Coronary artery (tissue), 2 donors: ENCODE results near the gene CLEC1B.
"Not testable (repeated sequence)": the region's sequence is repeated elsewhere in the genome, so short reads cannot be mapped to it uniquely, and the experiment has no call there.

Experiments used
- DNase-seq: peaks from one replicate; pipeline ENCODE4 v3.0.0-alpha.2; 2017; ENCODE audit warnings: low spot score
- H3K27ac ChIP-seq, 2 donors: fragments of 200-600 bp; sonication (generic); one replicate each; pipeline ENCODE4 v1.5.1; 2016 to 2019
- H3K4me3 ChIP-seq: fragments of 200-600 bp; sonication (generic); 2 replicates; pipeline ENCODE4 v1.5.1; 2016; ENCODE audit warnings: mild to moderate bottlenecking, moderate library complexity
- CTCF ChIP-seq: fragments of 200-600 bp; sonication (generic); IDR thresholded peaks from one replicate; pipeline ENCODE4 v1.5.1; 2019; ENCODE audit warnings: antibody characterized with exemption

Gene CLEC1B

GRCh38 chr12:9975614-9976013 is 23.3 kb downstream of the CLEC1B start:
- DNase-seq = no peak
- TF ChIP-seq CTCF = no peak

GRCh38 chr12:9974731-9975130 is 24.2 kb downstream of the CLEC1B start:
- DNase-seq, H3K4me3 ChIP-seq, H3K27ac ChIP-seq: not testable (repeated sequence)

More at GRCh38 chr12:9975614-9976013, 23.3 kb downstream of the CLEC1B start:
- no peak overlapping the region for H3K27ac ChIP-seq
- no peak overlapping the region for H3K4me3 ChIP-seq

GRCh38 chr12:9973949-9974348 is 25.0 kb downstream of the CLEC1B start:
- no peak for TF ChIP-seq CTCF
- H3K27ac ChIP-seq = no peak overlapping the region

GRCh38 chr12:9971181-9971580 is 27.7 kb downstream of the CLEC1B start, which contains the start of gene CLEC12A:
Gene CLEC12A, plus strand, starts transcription at chr12:9971409. Its CDS starts 188 bp downstream, at chr12:9971597.
- Histone ChIP-seq H3K27ac (no peak within 1 kb of the TSS), H3K4me3 (no peak within 1 kb of the TSS)
- TF ChIP-seq CTCF = no peak
- DNase-seq = no peak

More at GRCh38 chr12:9973949-9974348, 25.0 kb downstream of the CLEC1B start:
- H3K4me3 ChIP-seq = no peak overlapping the region
- DNase-seq = no peak

GRCh38 chr12:9969673-9970072 is 29.2 kb downstream of the CLEC1B start:
- Histone ChIP-seq H3K4me3 (no peak overlapping the region), H3K27ac (no peak overlapping the region)
- no peak for DNase-seq
- no peak for TF ChIP-seq CTCF

- no peak for TF ChIP-seq CTCF
- H3K4me3 ChIP-seq = no peak overlapping the region
- H3K27ac ChIP-seq = no peak overlapping the region
- DNase-seq = no peak
Observed at GRCh38 chr12:9961901-9962300, 37.0 kb downstream of the CLEC1B start.

- TF ChIP-seq CTCF = no peak
- H3K27ac ChIP-seq = no peak overlapping the region
Observed at GRCh38 chr12:9961106-9961505, 37.8 kb downstream of the CLEC1B start.

GRCh38 chr12:9960590-9960989 is 38.3 kb downstream of the CLEC1B start:
- Histone ChIP-seq H3K27ac (no peak overlapping the region), H3K4me3 (no peak overlapping the region)
- no peak for DNase-seq
- TF ChIP-seq CTCF = no peak

More at GRCh38 chr12:9961106-9961505, 37.8 kb downstream of the CLEC1B start:
- no peak for DNase-seq
- no peak overlapping the region for H3K4me3 ChIP-seq
